Thoracic aorta (tissue), 2 donors: Measurements from ENCODE around the gene OSBPL5. TPM values are rescaled to one million over a fixed set of nuclear protein-coding genes. Genes with fewer than 3 reads are reported as not detected.

Experiments used
- ATAC-seq: fragments of 150-250 bp; one replicate; pipeline ENCODE4 v1.8.0; 2017; ENCODE audit warnings: low read depth; ENCODE audit not compliant: insufficient number of reproducible peaks, low FRiP score
- DNase-seq: peaks from one replicate; pipeline ENCODE4 v3.0.0-alpha.2; 2020; ENCODE audit warnings: low spot score
- H3K27ac ChIP-seq, 2 donors: fragments of 200-600 bp; sonication (generic); 1 replicate in 1 of 2; 2 replicates in 1 of 2; pipeline ENCODE4 v1.5.1; 2016; ENCODE audit warnings: mild to moderate bottlenecking in 2 of 2, moderate library complexity in 2 of 2
- H3K27me3 ChIP-seq: fragments of 200-600 bp; sonication (generic); replicated peaks from 2 replicates; pipeline ENCODE4 v1.6.0; 2016; ENCODE audit warnings: mild to moderate bottlenecking; ENCODE audit not compliant: insufficient read depth
- H3K36me3 ChIP-seq: fragments of 200-600 bp; sonication (generic); one replicate; pipeline ENCODE4 v1.5.1; 2016
- H3K4me1 ChIP-seq, 2 donors: fragments of 200-600 bp; sonication (generic); 1 replicate in 1 of 2; 2 replicates in 1 of 2; pipeline versions ENCODE4 v1.5.1 to v1.6.0; 2016; ENCODE audit warnings: low read depth in 2 of 2, mild to moderate bottlenecking in 1 of 2; ENCODE audit not compliant: control insufficient read depth in 1 of 2
- H3K4me3 ChIP-seq: fragments of 200-600 bp; sonication (generic); 2 replicates; pipeline ENCODE4 v1.5.1; 2016; ENCODE audit warnings: mild to moderate bottlenecking
- H3K9me3 ChIP-seq: fragments of 200-600 bp; sonication (generic); 2 replicates; pipeline ENCODE4 v1.5.1; 2016
- CTCF ChIP-seq: fragments of 200-600 bp; sonication (generic); IDR thresholded peaks from one replicate; pipeline ENCODE4 v1.5.1; 2019; ENCODE audit warnings: antibody characterized with exemption
- total RNA-seq, 2 donors: library from RNA; depleted of rRNA; stranded (reverse); fragments of >200 nt; gene quantifications; one replicate each; pipeline versions ENCODE4 v1.1.0 to v1.2.3, GENCODE V29; 2016

Gene OSBPL5
- total RNA-seq, 2 donors from 2014 or later, result 99.9 to 121 TPM

DNA sequence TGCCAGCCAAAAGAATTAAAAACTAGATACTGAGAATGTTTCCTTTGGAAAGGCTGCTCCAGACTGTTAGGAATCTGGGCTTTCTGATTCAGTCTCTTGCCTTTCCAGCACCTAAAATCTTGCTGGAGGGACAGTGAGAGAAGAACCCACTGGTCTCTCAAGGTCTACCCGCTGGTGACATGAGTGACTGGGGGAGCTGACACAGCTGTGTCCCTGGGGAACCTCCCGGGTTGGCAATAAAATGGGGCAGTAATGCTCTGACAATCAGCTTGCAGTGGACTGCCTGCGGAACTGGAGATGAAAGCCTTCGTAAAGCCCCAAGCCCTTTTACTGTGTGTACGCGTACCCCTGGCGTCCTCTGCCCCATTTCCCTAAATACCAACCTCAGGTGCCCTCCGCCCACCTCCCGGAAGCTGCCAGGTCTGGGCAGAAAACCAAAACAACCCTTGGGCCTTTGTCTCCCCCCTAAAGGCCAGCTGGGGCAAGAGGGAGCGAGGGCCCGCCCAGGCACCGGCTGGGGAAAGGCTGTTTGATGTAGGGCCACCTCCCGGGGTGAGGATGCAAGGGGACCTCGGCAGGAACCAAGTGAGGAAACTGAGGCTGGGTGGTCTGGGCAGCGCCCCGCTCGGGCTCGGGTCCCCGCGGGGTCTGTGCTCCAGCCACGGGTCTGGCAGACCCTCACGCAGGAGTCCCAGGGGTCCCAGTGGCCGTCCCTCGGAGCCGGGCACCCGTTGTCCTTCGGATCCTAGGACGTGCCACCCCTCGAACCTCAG is 108.6 kb downstream of the OSBPL5 start:
- TF ChIP-seq CTCF, result no peak
- ATAC-seq (no peak), DNase-seq (no peak)
- Histone ChIP-seq H3K27ac (peak overlapping the region; percentile 78 to 82), H3K27me3 (no peaks in the 10 kb centered on the region), H3K4me1 (peaks cover 7 to 24% of the 10 kb centered on the region in 2 donors), H3K4me3 (peak overlapping the region; percentile 92), H3K36me3 (no peaks in the 10 kb centered on the region), H3K9me3 (no peaks in the 10 kb centered on the region)

DNA sequence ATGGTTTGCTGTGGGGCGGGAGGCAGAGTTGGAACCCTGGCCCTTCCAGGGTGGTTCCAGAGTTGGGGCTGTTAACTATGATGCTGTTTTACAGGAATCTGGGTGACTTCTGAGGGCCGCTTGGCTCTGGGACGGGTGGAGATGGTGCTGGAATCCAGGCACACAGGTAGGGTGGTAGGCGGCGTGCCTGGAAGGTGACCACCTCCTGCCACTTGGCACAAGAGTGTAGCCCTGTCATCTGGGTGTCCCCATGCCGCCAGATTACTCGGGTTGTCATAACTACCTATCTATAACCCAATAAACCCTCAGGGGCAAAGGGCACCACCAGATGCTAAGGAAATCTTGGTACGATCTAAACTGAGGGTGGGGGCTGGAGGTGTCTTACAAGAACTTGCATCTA is 109.2 kb downstream of the OSBPL5 start:
- peak overlapping the region; percentile 92 for H3K4me3 ChIP-seq
- no peak for ATAC-seq
- no peak for DNase-seq
- no peak overlapping the region for H3K27ac ChIP-seq
- no peaks in the 10 kb centered on the region for H3K36me3 ChIP-seq
- no peak for TF ChIP-seq CTCF
- H3K4me1 ChIP-seq, result peaks cover 7 to 24% of the 10 kb centered on the region in 2 donors
- H3K27me3 ChIP-seq, result no peaks in the 10 kb centered on the region
- no peaks in the 10 kb centered on the region for H3K9me3 ChIP-seq

DNA sequence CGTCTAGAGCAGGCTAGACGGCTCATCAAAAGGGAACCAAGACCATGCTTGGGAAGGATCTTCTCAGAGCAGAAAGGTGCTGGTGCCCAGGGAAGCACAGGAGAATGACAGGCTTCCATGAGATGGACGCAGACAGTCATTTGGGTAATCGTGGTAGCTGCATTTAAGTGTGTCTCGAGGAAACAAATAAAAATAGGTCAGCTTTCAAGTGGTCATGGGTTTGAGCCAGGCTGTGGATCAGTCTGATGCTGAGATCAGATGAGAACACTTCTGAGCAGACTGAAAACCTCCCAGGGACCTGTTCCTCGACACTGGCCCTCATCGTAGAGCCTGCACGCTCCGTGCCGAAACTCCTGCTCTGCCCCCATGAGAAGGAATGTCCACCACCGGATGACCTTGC is 112.5 kb downstream of the OSBPL5 start:
- Histone ChIP-seq H3K36me3 (no peaks in the 10 kb centered on the region), H3K4me1 (peaks cover 14 to 34% of the 10 kb centered on the region in 2 donors), H3K9me3 (no peaks in the 10 kb centered on the region), H3K27me3 (no peaks in the 10 kb centered on the region), H3K4me3 (no peak overlapping the region), H3K27ac (no peak overlapping the region)
- no peak for DNase-seq
- ATAC-seq, result no peak
- TF ChIP-seq CTCF, result no peak

GRCh38 chr11:3052109-3052479 is 113.0 kb downstream of the OSBPL5 start:
- no peaks in the 10 kb centered on the region for H3K36me3 ChIP-seq
- no peak for DNase-seq
- no peaks in the 10 kb centered on the region for H3K27me3 ChIP-seq
- TF ChIP-seq CTCF, result no peak
- no peak overlapping the region for H3K4me3 ChIP-seq
- no peak overlapping the region for H3K27ac ChIP-seq
- no peaks in the 10 kb centered on the region for H3K9me3 ChIP-seq
- H3K4me1 ChIP-seq, result peaks cover 14 to 34% of the 10 kb centered on the region in 2 donors
- ATAC-seq, result no peak

- H3K27ac ChIP-seq, result no peak overlapping the region
- H3K27me3 ChIP-seq, result no peaks in the 10 kb centered on the region
- H3K4me3 ChIP-seq, result no peak overlapping the region
- no peak for ATAC-seq
- no peak for DNase-seq
- peaks cover 3% of the 10 kb centered on the region for H3K36me3 ChIP-seq
- no peak for TF ChIP-seq CTCF
- peaks cover 14 to 31% of the 10 kb centered on the region in 2 donors for H3K4me1 ChIP-seq
- no peaks in the 10 kb centered on the region for H3K9me3 ChIP-seq
Observed at GRCh38 chr11:3051196-3052108, 113.7 kb downstream of the OSBPL5 start.
